LNCaP clone FGC (cell line): ENCODE results near the gene EXOC6B.

ENCODE experiments used
- DNase-seq: peaks from one replicate; pipeline ENCODE4 v3.0.0-alpha.2; 2011; ENCODE audit warnings: low read depth
- H3K4me3 ChIP-seq: 2 replicates; pipeline ENCODE4 v1.5.1; 2011; ENCODE audit warnings: mild to moderate bottlenecking, low read depth, low read length, control low read depth
- TF ChIP-seq, protein P1 (sequence below): IDR thresholded peaks from 2 replicates; pipeline ENCODE4 v1.5.1; 2012; ENCODE audit warnings: mild to moderate bottlenecking; ENCODE audit not compliant: control insufficient read depth, insufficient read depth; ENCODE audit errors: extremely low read depth

The EXOC6B gene

DNA sequence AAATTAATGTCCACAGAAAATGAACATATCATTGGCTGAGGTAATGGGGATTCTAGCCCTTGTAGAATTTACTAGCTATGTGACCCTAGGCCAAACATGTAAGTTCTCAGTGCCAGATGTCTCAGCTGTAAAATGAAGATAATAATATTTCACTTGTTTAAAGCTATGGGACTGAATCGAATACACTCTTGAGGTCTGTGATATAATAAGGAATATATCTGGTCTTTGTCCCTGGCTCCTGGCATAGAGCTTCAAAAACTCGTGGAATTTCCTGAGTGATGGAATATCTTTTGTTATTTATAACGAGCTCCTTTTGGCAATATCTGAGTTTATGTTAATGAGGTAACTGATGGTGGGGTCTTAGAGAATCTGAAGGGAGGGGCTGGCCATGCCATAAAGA lies 476.8 kb downstream of the EXOC6B start:
- no peak overlapping the region for H3K4me3 ChIP-seq
- TF ChIP-seq, protein P1, sequence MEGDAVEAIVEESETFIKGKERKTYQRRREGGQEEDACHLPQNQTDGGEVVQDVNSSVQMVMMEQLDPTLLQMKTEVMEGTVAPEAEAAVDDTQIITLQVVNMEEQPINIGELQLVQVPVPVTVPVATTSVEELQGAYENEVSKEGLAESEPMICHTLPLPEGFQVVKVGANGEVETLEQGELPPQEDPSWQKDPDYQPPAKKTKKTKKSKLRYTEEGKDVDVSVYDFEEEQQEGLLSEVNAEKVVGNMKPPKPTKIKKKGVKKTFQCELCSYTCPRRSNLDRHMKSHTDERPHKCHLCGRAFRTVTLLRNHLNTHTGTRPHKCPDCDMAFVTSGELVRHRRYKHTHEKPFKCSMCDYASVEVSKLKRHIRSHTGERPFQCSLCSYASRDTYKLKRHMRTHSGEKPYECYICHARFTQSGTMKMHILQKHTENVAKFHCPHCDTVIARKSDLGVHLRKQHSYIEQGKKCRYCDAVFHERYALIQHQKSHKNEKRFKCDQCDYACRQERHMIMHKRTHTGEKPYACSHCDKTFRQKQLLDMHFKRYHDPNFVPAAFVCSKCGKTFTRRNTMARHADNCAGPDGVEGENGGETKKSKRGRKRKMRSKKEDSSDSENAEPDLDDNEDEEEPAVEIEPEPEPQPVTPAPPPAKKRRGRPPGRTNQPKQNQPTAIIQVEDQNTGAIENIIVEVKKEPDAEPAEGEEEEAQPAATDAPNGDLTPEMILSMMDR: no peak
- no peak for DNase-seq

DNA sequence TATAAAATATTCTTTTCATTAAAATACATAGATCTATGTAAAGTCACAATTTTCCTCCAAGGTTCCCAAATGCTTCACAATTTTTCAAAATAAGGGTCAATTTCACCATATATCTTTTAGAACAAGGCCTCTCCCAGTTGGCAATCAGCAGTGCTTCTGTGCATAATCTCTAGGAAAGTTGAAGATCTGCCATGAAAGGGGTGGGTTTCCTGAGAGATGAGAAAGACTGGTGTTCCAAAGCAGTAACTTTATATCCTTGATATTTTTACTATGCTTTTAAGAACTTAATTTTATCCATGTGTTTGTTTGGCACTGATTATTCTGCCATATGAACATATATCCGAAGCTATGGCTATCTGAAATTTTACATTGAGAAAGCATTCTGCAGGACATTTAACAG lies 478.8 kb downstream of the EXOC6B start:
- DNase-seq: no peak
- TF ChIP-seq, protein P1: no peak
- no peak overlapping the region for H3K4me3 ChIP-seq

DNA sequence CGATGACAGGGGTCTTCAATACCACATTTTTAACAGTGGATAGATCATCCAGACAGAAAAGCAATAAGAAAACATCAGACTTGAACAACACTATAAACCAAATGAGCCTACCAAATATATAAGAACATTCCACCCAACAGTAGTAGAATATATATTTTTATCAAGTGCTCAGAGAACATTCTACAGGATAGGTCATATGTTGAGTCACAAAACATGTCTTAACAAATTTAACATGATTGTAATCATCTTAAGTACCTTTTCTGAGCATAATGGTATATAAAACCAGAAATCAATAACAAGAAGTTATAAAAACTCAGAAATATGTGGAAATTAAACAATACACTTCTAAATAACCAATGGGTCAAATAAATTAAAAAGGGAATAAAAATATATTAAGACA lies 484.2 kb downstream of the EXOC6B start:
- DNase-seq: no peak
- no peak overlapping the region for H3K4me3 ChIP-seq
- TF ChIP-seq, protein P1: no peak

DNA sequence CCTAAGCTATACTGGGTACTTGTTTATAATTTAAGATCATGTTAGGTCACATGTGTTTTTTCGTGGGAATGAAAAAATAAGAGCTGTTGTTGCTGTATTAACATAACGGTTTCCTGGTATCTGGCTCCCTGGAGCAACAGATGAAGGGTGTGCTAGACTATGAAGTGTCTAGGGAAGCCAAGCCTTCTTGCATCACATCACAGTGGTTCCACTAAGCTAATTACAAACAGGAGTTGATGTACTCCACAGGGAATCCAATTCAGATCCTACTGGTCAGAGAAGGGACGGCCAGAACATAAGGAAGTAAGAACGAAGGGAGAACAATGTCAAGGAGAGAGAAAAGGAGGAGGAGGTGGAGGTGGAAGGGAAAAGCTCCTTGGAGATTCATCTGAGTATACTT lies 485.2 kb downstream of the EXOC6B start:
- TF ChIP-seq, protein P1: no peak
- DNase-seq: no peak
- H3K4me3 ChIP-seq: no peak overlapping the region

DNA sequence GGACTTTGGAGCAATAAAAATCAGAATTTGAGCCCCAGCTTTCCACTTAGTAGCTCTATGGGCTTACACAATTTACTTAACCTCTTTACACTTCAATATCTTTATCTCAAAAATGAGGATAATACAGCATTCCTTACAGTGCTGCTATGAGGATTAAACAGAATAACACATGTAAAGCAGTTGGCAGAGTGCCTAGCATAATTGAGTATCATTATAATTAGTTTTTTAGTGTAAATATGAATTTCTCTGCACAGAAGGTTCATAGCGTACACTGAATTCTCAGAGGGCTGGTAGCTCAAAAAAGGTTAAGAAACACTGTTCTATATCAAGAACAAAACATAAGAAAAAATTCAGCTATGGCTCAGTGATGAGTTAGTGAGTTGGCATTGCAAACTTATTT lies 487.8 kb downstream of the EXOC6B start:
- DNase-seq: no peak

DNA sequence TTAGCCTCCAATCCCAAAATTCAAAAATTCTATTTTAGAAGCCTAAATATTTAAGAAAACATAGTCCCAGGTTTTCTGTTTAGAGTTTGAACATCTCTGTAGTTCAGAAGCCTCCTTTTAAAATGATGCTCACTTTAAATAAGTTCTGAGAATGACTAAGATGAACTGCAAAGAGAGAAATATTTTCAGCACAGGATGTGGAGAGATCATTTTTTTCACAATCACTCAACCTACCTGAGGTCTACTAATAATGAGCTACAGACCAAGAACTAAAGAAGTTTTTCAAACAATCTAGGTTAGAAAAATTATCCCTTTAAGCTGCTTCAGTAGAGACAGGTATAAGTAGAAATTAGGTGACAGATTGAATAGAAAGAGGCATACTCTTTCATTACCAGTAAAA lies 493.1 kb downstream of the EXOC6B start:
- DNase-seq: no peak
- TF ChIP-seq, protein P1: no peak
- H3K4me3 ChIP-seq: no peak overlapping the region

More for the DNA sequence above, 487.8 kb downstream of the EXOC6B start:
- TF ChIP-seq, protein P1: no peak
- no peak overlapping the region for H3K4me3 ChIP-seq

DNA sequence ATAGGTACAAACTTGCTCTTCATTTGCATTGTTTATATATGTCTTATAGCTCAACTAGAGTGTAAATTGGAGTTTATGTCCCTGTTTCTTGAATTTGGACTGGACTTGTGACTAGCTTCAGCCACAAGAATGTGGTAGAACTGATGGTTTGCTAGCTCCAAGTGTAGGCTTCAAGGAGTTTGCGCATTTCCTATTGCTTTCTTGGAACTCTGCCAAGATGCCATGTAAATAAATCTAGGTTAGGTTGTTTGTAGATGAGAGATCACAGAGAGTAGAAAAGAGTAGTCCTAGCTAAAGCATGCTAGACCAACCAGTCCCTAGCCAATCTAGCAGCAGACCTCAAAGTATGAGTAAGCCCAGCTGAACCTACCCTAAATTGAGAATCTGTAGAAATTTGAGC lies 495.2 kb downstream of the EXOC6B start:
- TF ChIP-seq, protein P1: no peak
- no peak overlapping the region for H3K4me3 ChIP-seq
- no peak for DNase-seq
